A549 (cell line): ENCODE data around the gene ELK1.

Source experiments
- CEBPB ChIP-seq, 2 experiments: fragments of >200 bp in 1 of 2; sonication (Bioruptor Twin) in 1 of 2; formaldehyde crosslinking in 1 of 2; IDR thresholded peaks; 2 replicates each; pipeline ENCODE4 v1.6.1; 2012 to 2016
- EHMT2 ChIP-seq: fragments of 200-600 bp; sonication (generic); IDR thresholded peaks from 2 replicates; pipeline ENCODE4 v1.6.1; 2016; ENCODE audit warnings: antibody characterized with exemption, low read depth, mild to moderate bottlenecking, moderate library complexity
- PHF8 ChIP-seq: fragments of 200-600 bp; sonication (generic); IDR thresholded peaks from 2 replicates; pipeline ENCODE4 v1.6.1; 2016; ENCODE audit warnings: low read depth, mild to moderate bottlenecking, antibody characterized with exemption, moderate library complexity, borderline replicate concordance
- POLR2A ChIP-seq: IDR thresholded peaks from 2 replicates; pipeline ENCODE4 v1.6.1; 2012; ENCODE audit warnings: mild to moderate bottlenecking, low read length
- USF2 ChIP-seq: fragments of 450-650 bp; IDR thresholded peaks from 2 replicates; pipeline ENCODE4 v1.6.1; 2014; ENCODE audit warnings: antibody characterized with exemption
- TF ChIP-seq, protein P1 (sequence below): fragments of 250-450 bp; sonication (Bioruptor Pico); IDR thresholded peaks from 2 replicates; pipeline ENCODE4 v1.5.0; 2021; ENCODE audit warnings: mild to moderate bottlenecking, moderate library complexity, borderline replicate concordance
- TF ChIP-seq, protein P2 (sequence below): fragments of 150-350 bp; IDR thresholded peaks from 2 replicates; pipeline ENCODE4 v1.6.1; 2014; ENCODE audit warnings: low read depth, mild to moderate bottlenecking, low read length
- TF ChIP-seq, protein P3 (sequence below): fragments of >200 bp; sonication (Bioruptor Twin); formaldehyde crosslinking; IDR thresholded peaks from 3 replicates; pipeline ENCODE4 v1.5.1; 2016
- TF ChIP-seq, protein P4 (sequence below): IDR thresholded peaks from 2 replicates; pipeline ENCODE4 v1.6.1; 2012

GRCh38 chrX:47664737-47665136 lies 14.4 kb upstream of the ELK1 start:
- TF ChIP-seq, protein P1, sequence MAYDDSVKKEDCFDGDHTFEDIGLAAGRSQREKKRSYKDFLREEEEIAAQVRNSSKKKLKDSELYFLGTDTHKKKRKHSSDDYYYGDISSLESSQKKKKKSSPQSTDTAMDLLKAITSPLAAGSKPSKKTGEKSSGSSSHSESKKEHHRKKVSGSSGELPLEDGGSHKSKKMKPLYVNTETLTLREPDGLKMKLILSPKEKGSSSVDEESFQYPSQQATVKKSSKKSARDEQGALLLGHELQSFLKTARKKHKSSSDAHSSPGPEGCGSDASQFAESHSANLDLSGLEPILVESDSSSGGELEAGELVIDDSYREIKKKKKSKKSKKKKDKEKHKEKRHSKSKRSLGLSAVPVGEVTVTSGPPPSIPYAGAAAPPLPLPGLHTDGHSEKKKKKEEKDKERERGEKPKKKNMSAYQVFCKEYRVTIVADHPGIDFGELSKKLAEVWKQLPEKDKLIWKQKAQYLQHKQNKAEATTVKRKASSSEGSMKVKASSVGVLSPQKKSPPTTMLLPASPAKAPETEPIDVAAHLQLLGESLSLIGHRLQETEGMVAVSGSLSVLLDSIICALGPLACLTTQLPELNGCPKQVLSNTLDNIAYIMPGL (CRISPR knock-in tag), result no peak
- TF ChIP-seq, protein P2, sequence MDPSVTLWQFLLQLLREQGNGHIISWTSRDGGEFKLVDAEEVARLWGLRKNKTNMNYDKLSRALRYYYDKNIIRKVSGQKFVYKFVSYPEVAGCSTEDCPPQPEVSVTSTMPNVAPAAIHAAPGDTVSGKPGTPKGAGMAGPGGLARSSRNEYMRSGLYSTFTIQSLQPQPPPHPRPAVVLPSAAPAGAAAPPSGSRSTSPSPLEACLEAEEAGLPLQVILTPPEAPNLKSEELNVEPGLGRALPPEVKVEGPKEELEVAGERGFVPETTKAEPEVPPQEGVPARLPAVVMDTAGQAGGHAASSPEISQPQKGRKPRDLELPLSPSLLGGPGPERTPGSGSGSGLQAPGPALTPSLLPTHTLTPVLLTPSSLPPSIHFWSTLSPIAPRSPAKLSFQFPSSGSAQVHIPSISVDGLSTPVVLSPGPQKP, result no peak
- TF ChIP-seq, protein P3, sequence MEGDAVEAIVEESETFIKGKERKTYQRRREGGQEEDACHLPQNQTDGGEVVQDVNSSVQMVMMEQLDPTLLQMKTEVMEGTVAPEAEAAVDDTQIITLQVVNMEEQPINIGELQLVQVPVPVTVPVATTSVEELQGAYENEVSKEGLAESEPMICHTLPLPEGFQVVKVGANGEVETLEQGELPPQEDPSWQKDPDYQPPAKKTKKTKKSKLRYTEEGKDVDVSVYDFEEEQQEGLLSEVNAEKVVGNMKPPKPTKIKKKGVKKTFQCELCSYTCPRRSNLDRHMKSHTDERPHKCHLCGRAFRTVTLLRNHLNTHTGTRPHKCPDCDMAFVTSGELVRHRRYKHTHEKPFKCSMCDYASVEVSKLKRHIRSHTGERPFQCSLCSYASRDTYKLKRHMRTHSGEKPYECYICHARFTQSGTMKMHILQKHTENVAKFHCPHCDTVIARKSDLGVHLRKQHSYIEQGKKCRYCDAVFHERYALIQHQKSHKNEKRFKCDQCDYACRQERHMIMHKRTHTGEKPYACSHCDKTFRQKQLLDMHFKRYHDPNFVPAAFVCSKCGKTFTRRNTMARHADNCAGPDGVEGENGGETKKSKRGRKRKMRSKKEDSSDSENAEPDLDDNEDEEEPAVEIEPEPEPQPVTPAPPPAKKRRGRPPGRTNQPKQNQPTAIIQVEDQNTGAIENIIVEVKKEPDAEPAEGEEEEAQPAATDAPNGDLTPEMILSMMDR, result no peak
- no peak for TF ChIP-seq EHMT2
- TF ChIP-seq POLR2A, result no peak
- no peak for TF ChIP-seq USF2
- TF ChIP-seq, protein P4, sequence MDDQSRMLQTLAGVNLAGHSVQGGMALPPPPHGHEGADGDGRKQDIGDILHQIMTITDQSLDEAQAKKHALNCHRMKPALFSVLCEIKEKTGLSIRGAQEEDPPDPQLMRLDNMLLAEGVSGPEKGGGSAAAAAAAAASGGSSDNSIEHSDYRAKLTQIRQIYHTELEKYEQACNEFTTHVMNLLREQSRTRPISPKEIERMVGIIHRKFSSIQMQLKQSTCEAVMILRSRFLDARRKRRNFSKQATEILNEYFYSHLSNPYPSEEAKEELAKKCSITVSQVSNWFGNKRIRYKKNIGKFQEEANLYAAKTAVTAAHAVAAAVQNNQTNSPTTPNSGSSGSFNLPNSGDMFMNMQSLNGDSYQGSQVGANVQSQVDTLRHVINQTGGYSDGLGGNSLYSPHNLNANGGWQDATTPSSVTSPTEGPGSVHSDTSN, result no peak
- no peak for TF ChIP-seq PHF8
- TF ChIP-seq CEBPB (IDR thresholded peaks at IDR 0.05), result no peak
